ENCODE data around the gene C10orf67. TPM values are rescaled to one million over a fixed set of nuclear protein-coding genes. Genes with fewer than 3 reads are reported as not detected.

The C10orf67 gene
- total and polyA plus RNA-seq, 2 of the 8 experiments (the other 6 are each of a cell fraction or from before 2014, with no cell fraction given): 0.05 to 0.11 TPM

DNA sequence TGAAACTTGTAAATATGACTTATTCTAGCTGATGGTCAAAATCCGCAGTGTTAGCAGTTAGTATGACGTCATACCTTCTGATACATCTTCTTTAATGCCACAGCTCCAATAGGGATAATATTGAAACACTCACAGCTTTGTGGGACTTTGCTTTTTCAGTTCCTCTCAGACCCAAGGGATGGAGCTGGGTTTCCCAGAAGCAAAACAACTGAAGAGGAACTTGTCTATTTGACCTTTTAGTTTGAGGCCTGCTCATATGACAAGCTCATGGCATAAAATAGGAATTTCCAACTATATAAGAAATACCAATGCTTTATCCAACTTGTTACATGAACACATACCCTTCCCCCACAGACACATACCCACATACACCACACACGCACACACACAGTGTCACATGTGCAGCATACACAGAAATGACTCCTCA is 31.6 kb upstream of the C10orf67 start:
- 0 out of 4 replicates have a peak, but pooled peaks cover 0 to 3% of the 10 kb centered on the region in 2 experiments for H3K9me3 ChIP-seq (ENCODE audit: insufficient read depth in 2 of 2, low read depth in 1 of 2, low read length in 1 of 2)
- POLR2A ChIA-PET (ENCODE audit: partially characterized antibody): interaction anchor here (0.7 to 1.7 kb wide), 3 partner anchors 8 to 95 kb away, joined by 3 to 4 read pairs (median 3); no protein-coding TSS in a partner anchor
- H2AK5ac ChIP-seq (ENCODE audit: low read depth, low read length): no peak overlapping the region
- no peaks in the 10 kb centered on the region for H3K79me2 ChIP-seq (ENCODE audit: control insufficient read depth in 1 of 2, insufficient read depth in 2 of 2, low read length in 2 of 2)
- TF ChIP-seq RNF2 (IDR thresholded peaks at IDR 0.05; ENCODE audit: borderline replicate concordance, low read depth, low read length, missing control alignments, poor library complexity, severe bottlenecking): no peak
- no peak for TF ChIP-seq POU5F1 (IDR thresholded peaks at IDR 0.05; ENCODE audit: low read depth, low read length)
- no peak for TF ChIP-seq CEBPB (IDR thresholded peaks at IDR 0.05; ENCODE audit: low read depth, low read length)
- no peak for TF ChIP-seq ASH2L (IDR thresholded peaks at IDR 0.05; ENCODE audit: low read length)
- TF ChIP-seq SP1 (IDR thresholded peaks at IDR 0.05; ENCODE audit: low read depth, low read length): no peak
- TF ChIP-seq RAD21 (IDR thresholded peaks at IDR 0.05 in 1 of 2, conservative IDR thresholded peaks at IDR 0.05 in 1 of 2; ENCODE audit: low read depth in 2 of 2, low read length in 2 of 2): no peak
- H4K91ac ChIP-seq (replicated peaks; ENCODE audit: insufficient read length, low read length): no peak overlapping the region
- no peak overlapping the region for H3K23ac ChIP-seq (ENCODE audit: insufficient read length)
- H3K9ac ChIP-seq (replicated peaks in 1 of 4; ENCODE audit: extremely low read depth in 1 of 4, low read depth in 3 of 4, low read length in 3 of 4): no peak overlapping the region
- no peak overlapping the region for H4K5ac ChIP-seq (ENCODE audit: insufficient read length, low read depth, low read length)
- H4K20me1 ChIP-seq (replicated peaks in 1 of 2; ENCODE audit: control insufficient read depth in 1 of 2, insufficient read depth in 2 of 2, low read length in 2 of 2): no peaks in the 10 kb centered on the region
- H3K4me2 ChIP-seq (ENCODE audit: insufficient read depth in 1 of 2, low read depth in 2 of 2, low read length in 2 of 2): no peak overlapping the region
- no peak overlapping the region for H2BK15ac ChIP-seq (ENCODE audit: low read length)
- FAIRE-seq (no peak), DNase-seq (ENCODE audit: low read depth in 1 of 2, low spot score in 2 of 2) (no peak)
- H3K4me3 ChIP-seq (ENCODE audit: extremely low read depth in 1 of 4, insufficient read depth in 2 of 4, low read depth in 3 of 4, low read length in 4 of 4): no peak overlapping the region
- no peak overlapping the region for H2AFZ ChIP-seq (ENCODE audit: low read length)
- H2BK12ac ChIP-seq (ENCODE audit: low read depth, low read length): no peak overlapping the region
- H3K27ac ChIP-seq (ENCODE audit: low read depth, low read length): no peak overlapping the region
- 95% methylated on average over 3 of the region's 3 CpGs; no CpG with 5 or more reads in 1 of the 2 experiments for WGBS, 2 experiments (ENCODE audit: extremely low coverage in 1 of 2, insufficient coverage in 1 of 2, insufficient read length in 1 of 2, insufficient replicate concordance in 2 of 2, low coverage in 1 of 2, low lambda C conversion rate in 2 of 2, missing lambda C conversion rate in 1 of 2)
- no peak overlapping the region for H3K14ac ChIP-seq (ENCODE audit: insufficient read length)
- no peaks in the 10 kb centered on the region for H3K23me2 ChIP-seq (ENCODE audit: low read depth, low read length)
- H3K56ac ChIP-seq (replicated peaks; ENCODE audit: insufficient read length, low read depth, low read length): no peak overlapping the region
- H2BK20ac ChIP-seq (ENCODE audit: low read length): no peak overlapping the region
- H3K36me3 ChIP-seq (ENCODE audit: control insufficient read depth in 2 of 4, insufficient read depth in 4 of 4, low read length in 3 of 4): no peaks in the 10 kb centered on the region
- no peak overlapping the region for H2BK5ac ChIP-seq (ENCODE audit: low read depth, low read length)
- H4K8ac ChIP-seq (ENCODE audit: extremely low read depth, insufficient read depth, low read length): no peak overlapping the region
- CTCF ChIA-PET (ENCODE audit: partially characterized antibody): interaction anchor here (1.1 to 1.9 kb wide), 5 partner anchors 9 to 218 kb away, joined by 3 to 5 read pairs (median 4); no protein-coding TSS in a partner anchor
- no peaks in the 10 kb centered on the region for H3K4me1 ChIP-seq (replicated peaks in 1 of 4; ENCODE audit: control insufficient read depth in 3 of 4, insufficient read depth in 4 of 4, low read length in 3 of 4)
- no peak overlapping the region for H3K4ac ChIP-seq (replicated peaks; ENCODE audit: insufficient read length, low read depth, low read length)
- H3K79me1 ChIP-seq (ENCODE audit: low read depth, low read length): no peaks in the 10 kb centered on the region
- H2BK120ac ChIP-seq (replicated peaks; ENCODE audit: low read depth, low read length): no peak overlapping the region
- H3K27me3 ChIP-seq (replicated peaks in 1 of 4; ENCODE audit: control insufficient read depth in 3 of 4, extremely low read depth in 1 of 4, insufficient read depth in 3 of 4, low read length in 3 of 4): no peaks in the 10 kb centered on the region; a peak in 1 of 7 replicates
- no peak overlapping the region for H3K18ac ChIP-seq (ENCODE audit: extremely low read depth, low read length)

Data from H1 (cell line).